CD8-positive, alpha-beta memory T cell (primary cell): ENCODE results near the gene PRSS48. TPM values are rescaled to one million over a fixed set of nuclear protein-coding genes. Genes with fewer than 3 reads are reported as not detected.

Experiments used
- CTCF ChIA-PET: fragments of 350-600 bp; sonication (Branson Sonifier 250); formaldehyde crosslinking; loops from one replicate; lab custom pipeline; 2021; ENCODE audit warnings: antibody characterized with exemption; lab: Charles Lee
- POLR2A ChIA-PET: fragments of 350-600 bp; sonication (Branson Sonifier 250); formaldehyde crosslinking; loops from one replicate; lab custom pipeline; 2021; ENCODE audit warnings: antibody characterized with exemption; lab: Charles Lee
- DNase-seq, 5 donors: peaks; one replicate each; pipeline versions ENCODE4 v3.0.0 to v3.0.0-alpha.2; 2020 to 2022; ENCODE audit warnings: mixed read lengths in 1 of 5
- H3K27ac ChIP-seq: one replicate; pipeline ENCODE4 v1.7.0; 2013; ENCODE audit warnings: low read depth, mild to moderate bottlenecking, low read length, moderate library complexity
- H3K27me3 ChIP-seq: 2 replicates; pipeline ENCODE4 v1.7.0; 2013; ENCODE audit warnings: low read length, mild to moderate bottlenecking; ENCODE audit not compliant: insufficient read depth, poor library complexity, severe bottlenecking
- H3K36me3 ChIP-seq: 2 replicates; pipeline ENCODE4 v1.7.0; 2013; ENCODE audit warnings: mild to moderate bottlenecking, low read length, moderate library complexity; ENCODE audit not compliant: insufficient read depth
- H3K4me1 ChIP-seq: 2 replicates; pipeline ENCODE4 v1.7.0; 2013; ENCODE audit warnings: mild to moderate bottlenecking, low read length, moderate library complexity; ENCODE audit not compliant: insufficient read depth
- H3K4me3 ChIP-seq: 2 replicates; pipeline ENCODE4 v1.7.0; 2013; ENCODE audit warnings: mild to moderate bottlenecking, low read length
- H3K9me3 ChIP-seq: 2 replicates; pipeline ENCODE4 v1.7.0; 2013; ENCODE audit warnings: mild to moderate bottlenecking, low read length
- H3K27ac Mint-ChIP-seq, 8 donors: one replicate each; pipeline ENCODE4 v1.8.0; 2020 to 2021; ENCODE audit warnings: mixed read lengths in 8 of 8, mild to moderate bottlenecking in 6 of 8, inconsistent platforms in 3 of 8, moderate library complexity in 3 of 8
- H3K27me3 Mint-ChIP-seq, 2 donors: one replicate each; pipeline ENCODE4 v1.8.0; 2020 to 2021; ENCODE audit warnings: mixed read lengths in 2 of 2, mild to moderate bottlenecking in 1 of 2, moderate library complexity in 1 of 2
- H3K36me3 Mint-ChIP-seq, 3 donors: one replicate each; pipeline ENCODE4 v1.8.0; 2020 to 2021; ENCODE audit warnings: mixed read lengths in 3 of 3, inconsistent platforms in 1 of 3, mild to moderate bottlenecking in 1 of 3
- H3K4me1 Mint-ChIP-seq, 3 donors: one replicate each; pipeline ENCODE4 v1.8.0; 2020 to 2021; ENCODE audit warnings: mixed read lengths in 3 of 3, inconsistent platforms in 1 of 3, mild to moderate bottlenecking in 1 of 3
- H3K4me3 Mint-ChIP-seq, 7 donors: one replicate each; pipeline ENCODE4 v1.8.0; 2020 to 2021; ENCODE audit warnings: mixed read lengths in 7 of 7, mild to moderate bottlenecking in 6 of 7, moderate library complexity in 4 of 7, inconsistent platforms in 2 of 7
- H3K9me3 Mint-ChIP-seq, 5 donors: one replicate each; pipeline ENCODE4 v1.8.0; 2020 to 2022; ENCODE audit warnings: mixed read lengths in 5 of 5, mild to moderate bottlenecking in 3 of 5, moderate library complexity in 2 of 5, inconsistent platforms in 1 of 5
- polyA plus RNA-seq: library from polyadenylated mRNA; unstranded; fragments of 300-500 nt; fragmentation: Illumina TruSeq; gene quantifications from one replicate; pipeline ENCODE4 v1.2.3, GENCODE V29; 2021
- total RNA-seq, 2 experiments: library from RNA; stranded (reverse); gene quantifications; one replicate each; pipeline ENCODE4 v1.2.3, GENCODE V29; 2021

Gene PRSS48
- total and polyA plus RNA-seq, 3 experiments from 2014 or later: not detected

DNA sequence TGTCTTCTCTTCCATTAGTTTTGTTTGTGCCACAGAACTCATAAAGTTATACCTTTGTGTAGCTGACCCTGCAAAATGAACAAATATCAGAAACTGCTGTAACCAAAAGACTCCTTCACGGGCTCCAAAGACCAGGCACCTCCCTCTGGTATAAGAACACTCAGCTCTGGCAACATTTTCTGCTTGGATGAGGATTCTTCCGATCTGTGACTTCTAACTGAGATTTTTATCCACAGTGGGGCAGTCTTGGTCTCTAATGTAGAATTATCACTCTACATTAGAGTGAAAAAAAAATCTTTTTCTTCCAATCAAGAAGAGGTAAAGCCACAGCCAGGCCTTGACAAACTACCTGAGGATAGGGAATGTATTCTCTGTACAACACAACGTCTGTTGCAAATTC, 38.5 kb upstream of the PRSS48 start:
- DNase-seq: no peak
- Mint-ChIP-seq H3K9me3 (no peaks in the 10 kb centered on the region), H3K4me3 (no peak overlapping the region), H3K36me3 (no peaks in the 10 kb centered on the region), H3K27me3 (peaks cover 7 to 30% of the 10 kb centered on the region in 2 donors), H3K4me1 (no peaks in the 10 kb centered on the region), H3K27ac (no peak overlapping the region)
- ChIA-PET POLR2A (no interaction called here), CTCF (no interaction called here)
- no peak overlapping the region for H3K27ac ChIP-seq
- no peaks in the 10 kb centered on the region for H3K9me3 ChIP-seq
- no peak overlapping the region for H3K4me3 ChIP-seq
- H3K4me1 ChIP-seq: no peaks in the 10 kb centered on the region
- H3K27me3 ChIP-seq: no peaks in the 10 kb centered on the region
- H3K36me3 ChIP-seq: no peaks in the 10 kb centered on the region

DNA sequence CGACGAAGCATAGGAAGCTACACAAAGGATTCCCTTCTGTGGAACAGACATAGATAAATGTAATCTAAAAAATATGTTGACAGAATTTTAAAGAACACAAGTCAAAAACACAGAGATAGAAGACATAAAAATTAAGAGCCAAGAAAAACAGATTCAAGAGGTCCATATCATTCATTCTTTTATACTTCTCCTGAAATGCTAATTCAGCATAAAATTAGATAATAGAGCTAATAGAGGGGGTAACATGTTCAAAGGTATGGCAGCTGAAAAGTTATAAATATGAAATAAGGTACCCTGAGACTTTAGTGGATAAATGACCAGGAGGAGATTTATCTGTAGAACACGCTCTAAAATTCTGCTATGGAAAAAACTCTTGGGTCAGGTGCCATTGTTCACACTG, 37.4 kb upstream of the PRSS48 start:
- H3K27ac Mint-ChIP-seq: no peak overlapping the region
- CTCF ChIA-PET: no interaction called here

GRCh38 chr4:151242305-151242704, 34.7 kb upstream of the PRSS48 start:
- no peak overlapping the region for H3K27ac Mint-ChIP-seq
- H3K27me3 Mint-ChIP-seq: peaks cover 3 to 35% of the 10 kb centered on the region in 2 donors
- POLR2A ChIA-PET: no interaction called here
- H3K9me3 ChIP-seq: no peaks in the 10 kb centered on the region
- no peak overlapping the region for H3K4me3 ChIP-seq
- no peaks in the 10 kb centered on the region for H3K4me1 ChIP-seq
- CTCF ChIA-PET: no interaction called here
- no peak overlapping the region for H3K4me3 Mint-ChIP-seq
- no peaks in the 10 kb centered on the region for H3K36me3 ChIP-seq
- DNase-seq: no peak
- no peaks in the 10 kb centered on the region for H3K36me3 Mint-ChIP-seq
- no peaks in the 10 kb centered on the region for H3K9me3 Mint-ChIP-seq
- no peaks in the 10 kb centered on the region for H3K27me3 ChIP-seq
- no peaks in the 10 kb centered on the region for H3K4me1 Mint-ChIP-seq
- H3K27ac ChIP-seq: no peak overlapping the region

More for the DNA sequence above, 37.4 kb upstream of the PRSS48 start:
- Histone ChIP-seq H3K4me1 (no peaks in the 10 kb centered on the region), H3K27me3 (no peaks in the 10 kb centered on the region), H3K9me3 (no peaks in the 10 kb centered on the region), H3K4me3 (no peak overlapping the region), H3K27ac (no peak overlapping the region), H3K36me3 (no peaks in the 10 kb centered on the region)
- POLR2A ChIA-PET: no interaction called here
- Mint-ChIP-seq H3K36me3 (no peaks in the 10 kb centered on the region), H3K9me3 (no peaks in the 10 kb centered on the region), H3K27me3 (peaks cover 7 to 30% of the 10 kb centered on the region in 2 donors), H3K4me1 (no peaks in the 10 kb centered on the region), H3K4me3 (no peak overlapping the region)
- no peak for DNase-seq

GRCh38 chr4:151246742-151247141, 30.2 kb upstream of the PRSS48 start:
- H3K36me3 ChIP-seq: no peaks in the 10 kb centered on the region
- Mint-ChIP-seq H3K27ac (no peak overlapping the region), H3K27me3 (peaks cover 0 to 11% of the 10 kb centered on the region in 2 donors), H3K36me3 (no peaks in the 10 kb centered on the region), H3K4me3 (no peak overlapping the region), H3K9me3 (no peaks in the 10 kb centered on the region), H3K4me1 (no peaks in the 10 kb centered on the region)
- no peaks in the 10 kb centered on the region for H3K27me3 ChIP-seq
- no peaks in the 10 kb centered on the region for H3K4me1 ChIP-seq
- no peak overlapping the region for H3K27ac ChIP-seq
- ChIA-PET POLR2A (no interaction called here), CTCF (no interaction called here)
- no peak for DNase-seq
- no peaks in the 10 kb centered on the region for H3K9me3 ChIP-seq
- no peak overlapping the region for H3K4me3 ChIP-seq

DNA sequence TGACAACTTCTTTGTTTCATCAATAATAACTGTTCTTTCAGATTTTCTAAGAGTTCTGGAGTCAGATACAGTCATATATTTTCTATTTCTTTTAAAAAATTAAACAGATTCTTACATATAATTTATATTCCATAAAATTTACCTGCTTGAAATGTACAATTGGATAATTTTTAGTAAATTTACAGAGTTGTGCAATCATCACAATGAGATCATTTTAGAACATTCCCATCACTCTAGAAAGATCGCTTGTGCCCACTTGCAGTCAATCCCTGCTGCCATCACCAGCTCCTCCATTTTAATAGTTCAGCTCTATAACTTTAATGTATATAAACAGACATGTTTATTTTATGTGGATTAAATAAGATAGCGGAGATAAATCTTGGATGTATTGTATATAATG, 29.6 kb upstream of the PRSS48 start:
- no peaks in the 10 kb centered on the region for H3K4me1 ChIP-seq
- POLR2A ChIA-PET: no interaction called here
- no peaks in the 10 kb centered on the region for H3K36me3 Mint-ChIP-seq
- CTCF ChIA-PET: no interaction called here
- no peak overlapping the region for H3K4me3 Mint-ChIP-seq
- no peaks in the 10 kb centered on the region for H3K9me3 ChIP-seq
- H3K4me3 ChIP-seq: no peak overlapping the region
- H3K27me3 Mint-ChIP-seq: peaks cover 0 to 11% of the 10 kb centered on the region in 2 donors
- no peaks in the 10 kb centered on the region for H3K9me3 Mint-ChIP-seq
- no peak for DNase-seq
- H3K27ac ChIP-seq: no peak overlapping the region
- no peaks in the 10 kb centered on the region for H3K27me3 ChIP-seq
- no peaks in the 10 kb centered on the region for H3K4me1 Mint-ChIP-seq
- H3K36me3 ChIP-seq: no peaks in the 10 kb centered on the region
- H3K27ac Mint-ChIP-seq: no peak overlapping the region

- no peak overlapping the region for H3K4me3 ChIP-seq
- Mint-ChIP-seq H3K4me1 (no peaks in the 10 kb centered on the region), H3K4me3 (no peak overlapping the region), H3K27me3 (peaks cover 2 to 11% of the 10 kb centered on the region in 2 donors), H3K9me3 (no peaks in the 10 kb centered on the region), H3K27ac (no peak overlapping the region), H3K36me3 (no peaks in the 10 kb centered on the region)
- no peaks in the 10 kb centered on the region for H3K36me3 ChIP-seq
- DNase-seq: no peak
- CTCF ChIA-PET: no interaction called here
- H3K4me1 ChIP-seq: no peaks in the 10 kb centered on the region
- no peak overlapping the region for H3K27ac ChIP-seq
- POLR2A ChIA-PET: no interaction called here
- no peaks in the 10 kb centered on the region for H3K9me3 ChIP-seq
- no peaks in the 10 kb centered on the region for H3K27me3 ChIP-seq
These were observed 28.4 kb upstream of the PRSS48 start for GRCh38 chr4:151248519-151248918.

DNA sequence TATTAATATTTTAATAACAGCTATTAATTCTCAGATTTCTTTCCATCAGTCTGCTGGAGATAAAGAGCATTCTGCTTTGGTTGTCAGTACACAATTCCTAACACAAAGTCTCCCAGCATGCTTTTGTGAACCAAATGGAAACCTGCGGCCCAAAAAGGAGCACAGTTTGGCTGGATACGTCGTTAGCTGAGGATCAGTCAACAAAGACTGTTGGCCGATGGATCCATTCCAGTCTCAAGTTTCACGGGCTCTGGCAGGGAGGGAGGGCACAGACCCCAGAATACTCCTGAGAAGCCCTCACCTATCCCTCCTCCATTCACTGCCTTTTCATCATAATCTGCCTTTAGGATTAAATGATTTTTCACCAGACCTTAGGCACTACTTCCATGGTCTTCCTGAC, 26.3 kb upstream of the PRSS48 start:
- no peaks in the 10 kb centered on the region for H3K4me1 ChIP-seq
- Mint-ChIP-seq H3K27ac (no peak overlapping the region), H3K4me3 (no peak overlapping the region), H3K9me3 (no peaks in the 10 kb centered on the region), H3K4me1 (no peaks in the 10 kb centered on the region), H3K36me3 (no peaks in the 10 kb centered on the region), H3K27me3 (peaks cover 2 to 8% of the 10 kb centered on the region in 2 donors)
- no peaks in the 10 kb centered on the region for H3K36me3 ChIP-seq
- ChIA-PET CTCF (no interaction called here), POLR2A (no interaction called here)
- no peaks in the 10 kb centered on the region for H3K27me3 ChIP-seq
- DNase-seq: no peak
- no peak overlapping the region for H3K4me3 ChIP-seq
- H3K9me3 ChIP-seq: no peaks in the 10 kb centered on the region
- no peak overlapping the region for H3K27ac ChIP-seq

DNA sequence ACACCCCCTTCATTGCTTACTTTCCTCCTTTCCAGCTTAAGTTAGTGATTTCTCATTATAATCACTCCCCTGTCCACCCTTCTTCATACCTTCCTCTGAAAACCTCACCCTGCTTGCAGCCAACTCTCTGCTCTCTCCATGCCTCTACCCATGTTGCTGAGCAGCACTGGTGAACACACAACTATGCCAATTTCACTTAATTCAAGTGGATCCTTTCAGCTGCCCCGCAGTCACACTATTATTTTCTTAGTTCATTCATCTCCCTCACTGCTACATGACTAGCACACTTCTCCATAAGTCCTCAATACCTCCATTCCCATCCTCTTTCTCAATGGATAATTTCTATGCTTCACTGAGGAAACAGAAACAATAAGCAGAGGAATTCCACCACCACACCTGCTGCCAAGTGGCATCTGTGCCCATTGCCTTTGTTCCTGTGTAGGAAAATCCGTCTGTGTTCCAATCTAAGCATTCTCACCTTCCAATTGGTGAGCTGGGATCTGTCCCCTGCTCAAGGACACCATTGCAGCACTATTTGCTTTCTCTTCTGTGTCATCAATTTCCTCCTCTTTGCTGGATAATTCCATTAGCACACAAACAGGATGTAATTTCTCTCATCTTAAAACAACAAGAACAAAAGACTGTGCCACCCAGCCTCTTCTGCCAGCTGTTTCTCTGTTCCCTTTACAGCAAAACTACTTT, 25.2 kb upstream of the PRSS48 start:
- Histone ChIP-seq H3K4me3 (no peak overlapping the region), H3K9me3 (no peaks in the 10 kb centered on the region), H3K4me1 (no peaks in the 10 kb centered on the region), H3K27me3 (no peaks in the 10 kb centered on the region), H3K36me3 (no peaks in the 10 kb centered on the region), H3K27ac (no peak overlapping the region)
- H3K36me3 Mint-ChIP-seq: no peaks in the 10 kb centered on the region
- H3K27ac Mint-ChIP-seq: no peak overlapping the region
- no peak overlapping the region for H3K4me3 Mint-ChIP-seq
- H3K27me3 Mint-ChIP-seq: peaks cover 4 to 5% of the 10 kb centered on the region in 2 donors
- no peak for DNase-seq
- ChIA-PET CTCF (no interaction called here), POLR2A (no interaction called here)
- no peaks in the 10 kb centered on the region for H3K4me1 Mint-ChIP-seq
- H3K9me3 Mint-ChIP-seq: peaks cover 0 to 2% (median 0%) of the 10 kb centered on the region in 5 donors
